Measurements from ENCODE around the gene STX1B.
"Not testable (repeated sequence)": the region's sequence is repeated elsewhere in the genome, so short reads cannot be mapped to it uniquely, and the experiment has no call there.

The STX1B gene

DNA sequence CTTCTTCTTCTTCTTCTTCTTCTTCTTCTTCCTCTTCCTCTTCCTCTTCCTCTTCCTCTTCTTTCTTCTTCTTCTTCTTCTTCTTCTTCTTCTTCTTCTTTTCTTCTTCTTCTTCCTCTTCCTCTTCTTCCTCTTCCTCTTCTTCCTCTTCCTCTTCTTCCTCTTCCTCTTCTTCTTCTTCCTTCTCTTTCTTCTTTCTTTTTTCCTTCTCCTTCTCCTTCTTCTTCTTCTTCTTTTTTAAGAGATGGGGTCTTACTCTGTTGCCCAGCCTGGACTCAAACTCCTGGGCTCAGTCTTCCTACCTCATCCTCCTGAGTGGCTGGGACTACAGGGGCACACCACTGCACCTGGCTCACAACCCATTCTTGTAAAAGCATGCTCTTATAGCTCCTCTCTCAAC lies 2.9 kb upstream of the STX1B start:
- not testable (repeated sequence) for DNase-seq (ENCODE audit: low read depth)

DNA sequence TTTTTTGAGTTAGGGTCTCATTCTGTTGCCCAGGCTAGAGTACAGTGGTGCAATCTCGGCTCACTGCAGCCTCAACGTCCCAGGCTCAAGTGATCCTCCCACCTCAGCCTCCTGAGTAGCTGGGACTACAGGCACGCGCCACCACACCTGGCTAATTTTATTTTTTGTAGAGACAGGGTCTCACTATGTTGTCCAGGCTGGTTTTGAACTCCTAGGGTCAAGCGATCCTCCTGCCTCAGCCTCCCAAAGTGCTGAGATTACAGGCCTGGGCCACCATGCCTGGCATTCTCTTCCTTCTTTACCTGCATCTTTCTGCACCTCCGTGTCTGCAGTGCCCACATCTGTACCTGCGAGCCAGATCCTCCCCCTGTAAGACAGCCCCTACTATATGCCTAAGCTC lies 1.4 kb upstream of the STX1B start:
- DNase-seq (ENCODE audit: low read depth), result not testable (repeated sequence)

DNA sequence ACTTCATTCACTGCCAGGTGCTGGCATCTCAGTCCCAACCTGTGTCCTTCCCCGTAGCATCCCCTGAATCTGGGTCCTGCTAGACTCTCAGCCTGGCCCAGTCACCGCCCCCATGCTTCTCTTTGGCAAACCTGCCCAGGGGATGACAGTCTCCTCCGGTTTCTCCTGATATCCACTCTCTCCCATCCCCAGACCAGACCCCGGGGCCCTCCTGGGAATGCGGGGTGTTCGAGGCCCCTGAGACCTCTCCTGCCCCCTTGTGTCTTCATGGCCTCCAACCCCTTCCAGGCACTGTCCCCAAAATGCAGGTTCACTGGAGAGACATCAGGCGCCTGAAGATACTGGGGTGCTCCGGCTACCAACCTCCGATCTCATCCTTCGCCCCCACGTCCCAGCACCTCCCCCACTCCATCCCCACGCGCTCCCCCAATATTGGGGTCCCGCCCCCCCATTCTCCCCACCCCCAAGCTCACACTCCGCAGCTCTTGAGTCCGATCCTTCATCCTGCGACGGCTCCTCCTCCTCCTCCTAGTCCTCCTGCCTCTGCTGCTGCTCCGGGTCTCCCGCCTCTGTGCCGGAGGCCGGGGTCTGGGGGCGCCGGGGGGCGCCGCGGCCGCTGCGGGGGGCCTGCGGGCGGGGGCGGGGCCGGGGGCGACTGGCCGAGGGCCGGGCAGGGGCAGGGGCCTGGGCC lies 399 bp downstream of the STX1B start:
- no peak for DNase-seq (ENCODE audit: low read depth)

DNA sequence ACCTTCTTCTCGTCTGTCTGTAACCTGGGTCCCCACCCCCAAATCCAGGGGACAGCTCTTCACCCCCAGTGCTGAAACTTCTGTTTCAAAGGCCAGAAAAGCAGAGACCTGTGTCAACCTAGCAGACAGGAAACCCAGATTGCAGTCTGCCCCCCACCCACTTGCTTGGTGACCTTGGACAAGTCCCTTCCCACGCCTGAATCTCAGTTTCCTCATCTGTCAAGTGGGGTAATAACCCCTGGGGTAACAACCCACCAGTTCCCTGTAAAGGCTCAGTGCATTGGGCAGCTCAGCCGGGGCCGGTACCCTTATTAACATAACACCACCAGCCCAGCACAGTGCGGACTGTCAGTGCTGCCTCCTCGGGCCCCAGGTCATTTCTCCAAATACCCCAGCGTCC lies 1.3 kb downstream of the STX1B start:
- DNase-seq (ENCODE audit: low read depth), result no peak

DNA sequence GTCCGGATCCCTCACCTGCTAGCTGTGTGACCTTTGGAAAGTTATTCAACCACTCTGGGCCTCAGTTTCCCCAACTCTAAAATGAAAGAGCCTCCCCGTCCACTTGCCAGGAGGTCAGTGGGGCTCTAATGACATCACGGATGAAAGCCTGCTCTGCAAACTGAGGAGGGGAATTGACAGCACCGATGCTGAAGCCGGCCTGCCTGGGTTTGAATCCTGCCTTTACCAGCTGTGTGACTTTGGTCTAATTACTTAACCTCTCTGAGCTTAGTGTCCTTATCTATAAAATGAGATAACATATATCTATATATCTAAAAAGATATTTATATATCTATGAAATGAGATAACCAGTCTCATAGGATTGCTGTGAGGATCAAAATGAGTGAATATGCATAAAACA lies 1.9 kb downstream of the STX1B start:
- no peak for DNase-seq (ENCODE audit: low read depth)

DNA sequence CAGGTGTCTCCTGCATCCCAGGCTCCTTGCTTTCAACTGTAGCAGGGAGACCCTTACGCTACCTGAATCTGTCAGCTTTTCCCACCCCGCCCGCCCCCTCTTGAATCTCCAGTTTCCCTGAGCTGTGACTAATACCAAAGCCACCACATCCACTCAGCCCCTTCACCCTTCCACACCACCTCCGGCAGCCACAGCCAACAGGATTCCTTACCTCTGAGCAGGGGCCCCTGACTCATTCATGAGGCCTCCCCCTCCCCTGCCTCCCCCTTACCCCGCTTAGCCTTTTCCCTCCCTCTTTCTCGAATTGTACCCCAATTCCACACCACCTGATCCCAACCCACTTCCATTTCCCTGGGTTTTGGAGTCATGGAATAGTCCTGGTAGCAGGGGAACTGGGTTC lies 2.3 kb downstream of the STX1B start:
- no peak for DNase-seq (ENCODE audit: low read depth)

DNA sequence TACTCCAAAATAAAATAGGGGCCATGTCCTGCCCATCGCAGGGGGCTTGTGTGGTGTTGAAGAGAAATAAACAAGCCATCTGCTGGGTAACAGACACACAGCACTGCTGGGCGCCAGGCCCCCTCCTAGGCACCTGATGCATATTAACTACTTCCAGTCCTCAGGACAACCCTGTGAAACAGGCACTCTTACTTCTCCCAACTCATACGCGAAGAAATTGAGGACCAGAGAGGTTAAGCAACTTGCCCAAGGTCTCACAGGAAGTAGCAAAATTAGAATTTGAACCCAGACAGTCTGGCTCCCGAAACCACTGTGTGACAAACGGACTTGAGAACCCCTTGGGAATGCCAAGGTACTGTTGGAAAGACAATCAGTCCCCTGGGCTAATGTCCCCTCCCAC lies 2.8 kb downstream of the STX1B start:
- DNase-seq (ENCODE audit: low read depth), result no peak

DNA sequence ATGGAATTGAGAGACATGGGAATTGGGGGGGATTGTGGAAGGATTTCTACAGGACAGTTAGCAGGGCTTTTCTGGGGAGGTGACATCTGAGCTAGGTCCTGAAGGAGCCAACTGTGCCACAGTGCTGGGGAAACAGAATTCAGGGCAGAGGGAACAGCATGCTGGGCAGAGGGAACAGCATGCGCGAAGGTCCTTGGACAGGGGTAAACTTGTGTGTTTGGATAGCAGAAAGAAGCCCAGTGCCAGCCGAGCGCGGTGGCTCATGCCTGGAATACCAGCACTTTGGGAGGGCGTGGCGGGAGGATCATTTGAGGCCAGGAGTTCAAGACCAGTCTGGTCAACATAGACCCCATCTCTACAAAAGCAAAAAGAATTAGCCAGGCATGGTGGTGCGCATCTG lies 3.8 kb downstream of the STX1B start:
- no peak for DNase-seq (ENCODE audit: low read depth)

DNA sequence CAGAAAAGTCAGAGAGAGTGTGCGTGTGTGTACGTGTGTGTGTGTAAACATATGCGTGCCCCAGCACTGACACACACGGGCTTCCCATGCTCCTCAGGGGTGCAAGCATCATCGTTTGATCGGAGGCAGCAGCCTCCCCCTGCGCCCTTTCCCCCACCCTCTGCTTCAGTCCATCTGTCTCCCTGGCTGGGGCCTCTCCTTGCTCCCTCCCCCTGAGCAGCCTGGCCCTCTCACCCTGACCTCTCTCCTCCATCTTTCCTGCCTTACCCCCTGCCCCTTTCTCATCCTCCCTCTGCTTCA lies 4.4 kb downstream of the STX1B start:
- no peak for DNase-seq (ENCODE audit: low read depth)

DNA sequence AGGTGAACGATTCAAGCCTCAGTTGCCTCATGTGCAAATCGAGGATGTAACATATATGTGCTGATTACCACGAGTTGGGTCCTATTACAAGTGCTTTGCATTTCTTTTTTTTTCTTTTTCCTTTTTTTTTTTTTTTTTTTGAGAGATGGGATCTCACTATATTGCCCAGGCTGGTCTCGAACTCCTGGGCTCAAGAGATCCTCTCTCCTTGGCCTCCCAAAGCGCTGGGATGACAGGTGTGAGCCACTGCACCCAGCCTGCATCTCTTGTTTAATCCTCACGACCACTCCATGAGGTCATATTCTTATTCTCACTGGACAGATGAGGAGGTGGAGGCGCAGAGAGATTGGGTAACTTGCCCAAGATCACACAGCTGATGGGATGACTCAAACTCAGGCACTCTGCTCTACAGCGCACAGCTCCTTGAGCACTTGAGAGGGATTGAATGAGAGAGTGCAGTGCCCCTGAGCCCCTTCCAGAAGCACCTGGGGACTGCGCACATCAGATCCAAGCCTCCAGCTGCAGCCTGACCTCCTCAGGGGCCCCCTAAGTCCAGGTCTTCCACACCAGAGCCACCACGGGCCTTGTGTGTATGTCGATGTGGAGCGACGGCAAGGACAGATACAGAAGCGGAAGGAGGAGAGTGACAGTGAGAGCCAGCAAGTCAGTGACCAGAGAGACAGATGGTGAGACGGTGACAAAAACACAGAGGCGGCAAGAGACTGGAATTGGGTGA lies 4.9 kb downstream of the STX1B start:
- DNase-seq (ENCODE audit: low read depth), result no peak

DNA sequence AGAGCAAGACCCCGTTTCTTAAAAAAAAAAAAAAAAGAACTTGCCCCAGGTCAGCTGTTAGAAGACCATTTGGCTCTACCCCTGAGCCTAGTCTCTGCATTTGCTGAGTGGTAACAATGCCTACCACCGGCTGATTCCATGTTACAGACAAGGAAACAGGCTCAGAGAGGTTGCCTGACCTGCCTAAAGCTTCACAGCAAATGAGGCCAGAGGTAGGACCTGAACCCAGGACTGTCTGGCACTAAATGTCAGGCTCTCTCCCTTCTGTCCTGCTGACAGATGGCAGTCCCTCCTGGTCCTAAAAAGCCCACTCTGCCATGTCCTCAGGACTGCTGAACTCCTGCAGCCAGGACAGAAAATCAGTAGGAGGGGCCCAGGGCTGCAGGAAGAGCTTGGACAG lies 5.8 kb downstream of the STX1B start:
- no peak for DNase-seq (ENCODE audit: low read depth)

DNA sequence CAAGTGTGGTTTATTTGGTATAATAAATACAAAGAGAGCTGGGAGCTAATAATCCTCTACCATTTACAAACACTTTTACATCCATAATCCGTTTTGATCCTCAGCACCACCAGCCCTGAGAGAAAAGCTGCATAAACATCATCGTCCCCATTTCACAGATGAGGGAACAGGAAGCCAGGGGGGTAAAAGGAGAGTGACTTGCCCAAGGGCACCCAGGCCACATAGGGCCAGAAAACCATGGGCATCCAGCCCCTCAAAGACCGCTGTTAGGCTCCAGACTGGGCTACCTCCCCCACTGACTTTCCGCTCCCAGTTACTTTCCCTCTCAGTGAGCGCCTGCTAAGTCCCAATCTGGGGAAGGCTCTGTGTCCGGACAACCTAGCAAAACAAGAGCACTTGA lies 6.7 kb downstream of the STX1B start:
- DNase-seq (ENCODE audit: low read depth), result no peak

DNA sequence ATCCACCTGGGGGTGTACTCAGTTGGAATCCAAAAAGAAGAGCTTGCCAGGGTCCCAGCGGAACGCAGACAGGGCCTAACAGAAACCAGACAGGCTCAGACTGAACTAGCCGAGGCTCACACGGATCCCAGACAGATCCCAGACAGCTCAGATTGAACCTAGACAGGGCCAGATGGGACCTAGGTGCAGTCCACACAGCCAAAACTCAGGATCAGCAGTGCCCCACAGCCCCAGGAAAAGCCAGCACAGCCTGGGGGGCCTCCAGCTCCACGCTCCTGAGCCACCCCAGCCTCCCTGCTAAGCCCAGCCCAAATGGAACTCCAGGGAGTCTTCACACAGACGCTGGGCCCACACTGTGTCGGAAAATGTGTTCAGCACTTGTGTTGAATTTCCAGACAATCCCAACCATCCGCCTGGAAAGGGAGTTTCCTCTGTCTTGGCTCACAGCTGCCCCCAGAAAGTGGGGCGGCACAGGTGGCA lies 7.5 kb downstream of the STX1B start:
- no peak for DNase-seq (ENCODE audit: low read depth)

DNA sequence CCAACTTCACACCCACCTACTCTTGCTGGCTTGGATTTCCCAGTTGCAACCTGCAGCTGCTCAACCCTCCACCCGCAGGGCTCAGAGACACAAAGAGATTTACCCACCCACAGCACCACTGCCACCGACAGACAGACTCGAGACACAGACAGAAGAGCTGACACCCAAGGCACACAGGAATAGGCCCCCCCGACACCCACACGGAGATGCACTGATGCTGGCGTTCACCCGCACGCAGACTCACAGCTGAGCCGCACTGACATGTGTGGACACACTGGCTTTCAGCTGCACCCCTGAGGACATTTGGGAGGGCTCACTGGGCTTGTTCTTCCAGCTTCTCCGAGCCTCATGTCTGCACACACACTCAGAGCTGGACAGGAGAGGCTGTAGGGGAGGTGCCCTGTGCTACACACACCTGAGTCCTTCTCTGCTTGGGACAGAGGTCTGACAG lies 8.2 kb downstream of the STX1B start:
- DNase-seq (ENCODE audit: low read depth), result no peak

DNA sequence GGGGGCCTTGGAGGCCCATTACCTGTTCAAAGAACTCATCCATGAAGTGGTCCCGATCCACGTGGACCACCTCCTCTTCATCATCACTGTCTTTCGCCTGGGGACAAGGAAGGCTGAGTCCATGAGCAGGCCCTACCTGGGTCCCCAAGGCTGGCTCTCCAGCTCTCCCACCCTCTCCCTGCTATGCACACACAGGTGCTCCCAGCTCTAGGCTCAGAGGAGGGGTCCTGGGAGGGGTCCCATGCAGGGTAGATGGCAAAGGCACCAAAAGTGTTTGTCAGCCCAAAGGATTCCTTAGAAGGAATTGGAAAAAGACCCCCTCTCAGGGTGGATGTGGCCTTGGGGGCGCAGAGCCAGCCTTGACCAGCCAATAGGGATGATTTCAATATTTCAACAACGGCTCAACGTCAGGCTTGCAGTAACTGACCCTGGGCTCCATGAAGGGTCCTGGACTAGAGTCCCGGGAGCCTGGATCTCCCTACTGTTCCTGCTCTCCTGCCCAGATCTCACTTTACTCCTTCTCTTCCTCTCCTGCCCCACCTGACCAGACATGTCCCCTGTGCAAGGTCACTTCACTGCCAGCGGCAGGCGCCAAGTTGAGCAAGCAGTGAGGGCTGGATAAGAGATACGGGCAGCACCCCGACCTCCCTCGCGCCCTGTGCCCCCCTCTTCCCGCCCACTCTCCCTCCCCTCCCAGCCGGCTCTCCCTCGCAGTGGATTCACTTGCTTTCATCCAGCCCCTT lies 8.8 kb downstream of the STX1B start:
- no peak for DNase-seq (ENCODE audit: low read depth)

DNA sequence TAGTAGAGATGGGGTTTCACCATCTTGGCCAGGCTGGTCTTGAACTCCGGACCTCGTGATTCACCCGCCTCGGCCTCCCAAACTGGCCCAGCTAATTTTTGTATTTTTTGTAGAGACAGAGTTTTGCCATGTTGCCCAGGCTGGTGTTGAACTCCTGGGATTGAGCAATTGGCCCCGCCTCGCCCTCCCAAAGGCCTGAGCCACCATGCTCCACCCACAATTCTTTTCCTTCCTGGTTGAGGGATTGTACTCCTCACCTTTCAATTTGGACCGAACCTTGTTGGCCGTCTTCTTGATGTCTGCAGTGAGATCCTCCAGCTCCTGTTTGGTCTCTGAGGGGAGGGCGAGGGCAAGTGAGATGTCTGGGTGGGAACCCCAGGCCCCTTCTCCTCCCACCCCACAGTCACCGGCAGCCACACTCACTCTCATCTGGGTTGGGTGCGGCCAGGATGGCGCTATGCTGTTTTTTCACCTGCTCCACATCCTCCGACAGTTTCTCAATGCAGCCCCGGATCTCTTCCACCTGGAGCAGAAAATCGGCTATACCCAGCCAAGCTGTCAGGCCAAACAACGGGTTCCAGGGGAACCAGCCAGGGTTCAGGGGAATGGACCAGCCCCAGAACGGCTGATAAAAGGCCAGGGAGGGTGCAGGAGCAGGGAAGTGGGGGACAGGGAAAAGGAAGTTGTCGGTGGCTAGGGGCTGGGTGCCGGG lies 9.6 kb downstream of the STX1B start:
- no peak for DNase-seq (ENCODE audit: low read depth)

DNA sequence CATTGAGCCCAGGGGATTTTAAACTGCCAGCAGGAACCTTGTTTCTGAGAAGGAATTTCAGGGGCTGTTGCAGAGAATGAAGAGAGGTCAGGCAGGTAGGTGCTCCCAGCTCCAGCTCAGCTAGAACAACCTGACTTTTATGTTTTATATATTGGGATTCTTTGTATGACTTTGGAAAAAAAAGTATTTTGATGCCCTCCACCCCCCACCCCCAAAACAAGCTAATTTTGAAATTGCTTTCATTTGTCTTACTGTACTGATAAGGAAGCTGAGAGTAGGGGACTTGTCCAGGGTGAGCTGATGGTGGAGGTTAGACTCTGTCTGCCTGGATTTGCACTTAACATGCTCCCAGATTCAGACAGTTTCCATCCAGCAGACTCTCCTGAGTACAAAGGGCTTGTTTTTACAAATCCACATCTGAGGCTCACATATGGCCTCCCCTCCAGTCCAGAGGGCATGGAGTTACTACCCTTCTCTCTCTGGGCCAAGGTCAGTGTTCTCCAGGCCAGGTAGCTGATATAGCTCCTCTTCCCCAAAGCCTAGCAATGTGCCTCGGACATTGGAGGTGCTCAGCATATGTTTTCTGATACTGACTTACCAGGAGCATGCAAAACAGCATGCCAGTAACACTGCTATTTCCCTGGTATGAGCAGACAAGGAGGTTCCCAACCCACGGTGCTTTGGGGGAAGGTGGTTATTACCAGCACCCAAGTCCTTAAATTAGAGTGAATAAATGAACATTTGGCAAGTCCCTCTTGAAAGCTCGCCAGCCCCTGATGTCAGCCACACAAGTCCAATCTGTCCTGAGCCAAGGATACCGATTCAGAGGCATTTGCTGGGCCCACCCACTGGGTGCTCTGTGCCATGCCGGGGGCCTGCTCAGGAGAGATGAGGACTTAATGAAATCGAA lies 11.3 kb downstream of the STX1B start:
- no peak for DNase-seq (ENCODE audit: low read depth)

DNA sequence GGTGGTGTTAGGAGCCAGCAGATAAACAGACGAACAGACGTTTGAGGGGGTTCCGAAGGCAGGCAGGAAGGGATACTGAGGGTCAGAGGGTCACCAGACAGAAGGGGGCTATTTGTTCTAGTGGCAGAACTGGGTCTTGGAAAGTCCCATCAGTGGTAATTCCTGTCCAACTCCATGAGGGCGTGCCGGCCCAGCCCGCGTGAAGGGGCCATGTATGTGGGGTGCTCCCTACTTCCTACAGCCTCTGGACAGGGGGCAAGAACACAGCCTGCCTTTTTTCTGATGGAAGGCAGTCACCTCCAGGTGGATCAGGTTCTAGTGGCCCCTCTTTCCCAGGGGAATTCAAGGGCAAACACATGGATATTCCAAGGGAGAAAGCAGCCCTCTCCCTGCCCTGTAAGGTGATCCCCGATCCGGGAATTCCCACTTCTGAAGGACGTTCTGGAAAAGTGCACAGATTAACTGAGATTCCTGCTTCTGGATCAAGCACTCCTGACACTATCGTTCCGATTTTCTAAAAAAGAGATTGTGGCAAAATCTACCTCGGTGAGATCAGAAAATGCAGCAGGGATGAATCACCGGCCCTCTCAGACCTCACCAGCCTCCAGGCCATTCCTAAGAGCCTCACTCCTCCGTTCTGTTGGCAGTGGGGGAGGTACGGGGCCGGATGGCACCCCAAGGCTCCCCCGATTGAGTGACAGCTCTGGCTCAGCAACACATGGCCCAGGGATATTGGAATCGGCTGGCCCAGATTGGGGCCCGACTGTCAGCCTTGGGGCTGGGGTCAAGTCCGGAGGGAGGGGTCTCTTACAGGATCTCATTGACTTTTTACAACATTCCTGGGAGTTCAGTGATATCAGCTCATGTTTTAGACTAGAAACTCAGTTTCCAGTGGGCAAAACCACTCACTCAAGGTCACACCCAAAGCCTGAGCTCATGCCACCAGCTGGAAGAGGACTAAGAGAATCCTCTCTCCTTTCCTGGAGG lies 12.4 kb downstream of the STX1B start:
- DNase-seq (ENCODE audit: low read depth), result no peak

DNA sequence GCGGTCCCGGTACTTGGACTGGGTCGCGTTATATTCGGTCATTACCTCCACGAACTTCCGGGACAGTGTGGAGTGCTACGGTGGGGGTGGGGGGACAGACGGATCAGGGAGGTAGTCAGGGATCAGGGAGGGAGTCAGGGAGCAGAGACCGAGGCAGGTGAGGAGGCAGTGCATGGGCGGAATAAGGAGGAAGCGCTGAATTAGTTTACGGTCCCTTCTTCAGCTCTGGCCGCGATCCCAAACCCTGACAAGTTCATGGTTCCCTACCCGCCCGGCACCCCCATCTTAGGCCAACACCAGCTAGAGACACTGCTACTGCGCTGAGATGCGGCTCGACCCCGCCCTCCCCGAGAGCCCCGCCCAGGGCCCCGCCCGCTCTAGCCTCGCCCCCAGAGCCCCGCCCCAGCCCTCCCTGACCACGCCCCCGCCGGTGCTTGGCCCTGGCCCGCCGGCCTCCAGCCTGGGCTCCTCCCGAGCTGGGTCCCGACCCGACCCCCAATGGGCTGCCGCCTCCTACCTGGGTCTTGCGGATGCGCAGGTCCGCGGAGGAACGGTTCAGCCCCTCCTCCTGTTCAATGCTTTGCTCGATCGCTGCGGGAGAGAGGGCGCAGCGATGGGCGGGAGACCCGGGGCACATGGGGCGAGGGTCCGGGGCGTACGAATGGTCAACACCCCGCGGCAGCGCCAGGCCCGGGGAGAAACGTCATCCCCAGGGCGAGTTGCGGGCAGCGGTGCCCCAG lies 13.3 kb downstream of the STX1B start:
- DNase-seq (ENCODE audit: low read depth), result peak; percentile 70

Data from stimulated activated CD8-positive, alpha-beta memory T cell treated with anti-CD3 and anti-CD28 coated beads, Interleukin-12 subunit alpha, Interleukin-12 subunit beta, amount 100 ng/mL, for 1 hour (primary cell).